SK-N-SH (cell line): Measurements from ENCODE around the gene ACTL8. TPM values are rescaled to one million over a fixed set of nuclear protein-coding genes. Genes with fewer than 3 reads are reported as not detected.
"Not testable (repeated sequence)": the region's sequence is repeated elsewhere in the genome, so short reads cannot be mapped to it uniquely, and the experiment has no call there.

Experiments used
- CTCF ChIA-PET: fragments of 300-600, 350-600 bp; formaldehyde crosslinking; extraction: SDS; loops from one replicate; lab custom pipeline; 2021; lab: Yijun Ruan, JAX
- POLR2A ChIA-PET: fragments of 350-600 bp; sonication (Branson Sonifier 250); formaldehyde crosslinking; extraction: SDS; loops from one replicate; lab custom pipeline; 2020; ENCODE audit warnings: antibody characterized with exemption, inconsistent platforms; lab: Yijun Ruan, JAX
- DNase-seq: peaks from one replicate; pipeline ENCODE4 v3.0.0; 2012
- H2AFZ ChIP-seq: fragments of 200-600 bp; sonication (generic); 2 replicates; pipeline ENCODE4 v1.8.1; 2016; ENCODE audit warnings: antibody characterized with exemption, mild to moderate bottlenecking, low read depth
- H3F3A ChIP-seq: fragments of 200-600 bp; sonication (generic); replicated peaks from 2 replicates; pipeline ENCODE3; 2016; ENCODE audit warnings: antibody characterized with exemption, mild to moderate bottlenecking; ENCODE audit not compliant: insufficient read depth
- H3K27ac ChIP-seq, 2 experiments: fragments of 200-500 bp in 1 of 2; fragments of 200-600 bp in 1 of 2; sonication (Bioruptor generic) in 1 of 2; sonication (generic), shearing (Covaris generic) in 1 of 2; 2 replicates each; pipeline versions ENCODE4 v1.5.1 to v1.6.1; 2014 to 2016; ENCODE audit warnings: low read depth in 2 of 2, inconsistent platforms in 1 of 2, low read length in 1 of 2, mild to moderate bottlenecking in 1 of 2, mixed read lengths in 1 of 2
- H3K27me3 ChIP-seq: fragments of 200-600 bp; sonication (generic), shearing (Covaris generic); 2 replicates; pipeline ENCODE4 v1.6.1; 2016; ENCODE audit warnings: mixed run types; ENCODE audit not compliant: insufficient read depth
- H3K36me3 ChIP-seq, 2 experiments: fragments of 200-500 bp in 1 of 2; fragments of 200-600 bp in 1 of 2; sonication (Bioruptor generic) in 1 of 2; sonication (generic) in 1 of 2; replicated peaks in 1 of 2; 2 replicates each; pipeline versions ENCODE3 to v1.5.1; 2014 to 2016; ENCODE audit warnings: low read length in 1 of 2, mild to moderate bottlenecking in 1 of 2; ENCODE audit not compliant: insufficient read depth in 2 of 2, control insufficient read depth in 1 of 2
- H3K4me1 ChIP-seq, 2 experiments: fragments of 200-500 bp in 1 of 2; fragments of 200-600 bp in 1 of 2; sonication (Bioruptor generic) in 1 of 2; sonication (generic), shearing (Covaris generic) in 1 of 2; 2 replicates each; pipeline versions ENCODE4 v1.5.1 to v1.6.1; 2014 to 2016; ENCODE audit warnings: low read depth in 1 of 2, low read length in 1 of 2, mixed run types in 1 of 2; ENCODE audit not compliant: insufficient read depth in 2 of 2, control insufficient read depth in 1 of 2
- H3K4me2 ChIP-seq: fragments of 200-600 bp; sonication (generic), shearing (Covaris generic); 2 replicates; pipeline ENCODE4 v1.6.1; 2017; ENCODE audit warnings: mixed run types
- H3K4me3 ChIP-seq, 2 experiments: fragments of 200-500 bp in 1 of 2; fragments of 200-600 bp in 1 of 2; sonication (Bioruptor generic) in 1 of 2; sonication (generic), shearing (Covaris generic) in 1 of 2; 2 replicates each; pipeline versions ENCODE4 v1.5.1 to v1.8.1; 2014 to 2016; ENCODE audit warnings: low read depth in 2 of 2, inconsistent platforms in 1 of 2, low read length in 1 of 2, mild to moderate bottlenecking in 1 of 2, mixed read lengths in 1 of 2, moderate library complexity in 1 of 2
- H3K79me2 ChIP-seq: fragments of 200-600 bp; sonication (generic); 2 replicates; pipeline ENCODE4 v1.8.1; 2017; ENCODE audit warnings: mild to moderate bottlenecking; ENCODE audit not compliant: insufficient read depth
- H3K9ac ChIP-seq: fragments of 200-600 bp; sonication (generic); 2 replicates; pipeline ENCODE4 v1.6.1; 2017; ENCODE audit warnings: mixed run types
- H3K9me2 ChIP-seq: fragments of 200-600 bp; sonication (generic); 2 replicates; pipeline ENCODE4 v1.6.1; 2017; ENCODE audit warnings: mixed run types
- H3K9me3 ChIP-seq: fragments of 200-600 bp; sonication (generic); 2 replicates; pipeline ENCODE4 v1.6.1; 2017; ENCODE audit warnings: mixed run types, mild to moderate bottlenecking, moderate library complexity
- H4K20me1 ChIP-seq: fragments of 200-600 bp; sonication (generic); 2 replicates; pipeline ENCODE4 v1.6.1; 2017; ENCODE audit warnings: mild to moderate bottlenecking, mixed run types; ENCODE audit not compliant: insufficient read depth
- EP300 ChIP-seq, 2 experiments: IDR thresholded peaks; 2 replicates each; pipeline versions ENCODE4 v1.4.0 to v1.6.1; 2012; ENCODE audit warnings: borderline replicate concordance in 1 of 2, low read depth in 1 of 2, low read length in 1 of 2
- EZH2phosphoT487 ChIP-seq: fragments of 200-600 bp; sonication (generic); IDR thresholded peaks from 2 replicates; pipeline ENCODE4 v1.6.1; 2017; ENCODE audit warnings: low read depth, mixed run types, mild to moderate bottlenecking, antibody characterized with exemption, moderate library complexity, borderline replicate concordance
- FOSL2 ChIP-seq: IDR thresholded peaks from 2 replicates; pipeline ENCODE4 v1.4.0; 2012; ENCODE audit warnings: low read depth, mild to moderate bottlenecking, moderate library complexity, borderline replicate concordance
- FOXJ3 ChIP-seq: sonication (generic); formaldehyde crosslinking; IDR thresholded peaks from 2 replicates; pipeline ENCODE4 v1.5.1; 2020; ENCODE audit warnings: mild to moderate bottlenecking, missing genetic modification reagents
- FOXM1 ChIP-seq: IDR thresholded peaks from 2 replicates; pipeline ENCODE4 v1.4.0; 2012; ENCODE audit warnings: low read depth, mild to moderate bottlenecking
- GATA2 ChIP-seq: sonication (generic); formaldehyde crosslinking; IDR thresholded peaks from 2 replicates; pipeline ENCODE4 v1.5.0; 2020; ENCODE audit warnings: mild to moderate bottlenecking, missing genetic modification reagents
- MEF2A ChIP-seq: IDR thresholded peaks from 2 replicates; pipeline ENCODE4 v1.4.0; 2012; ENCODE audit warnings: low read depth, borderline replicate concordance
- NFIC ChIP-seq: IDR thresholded peaks from 2 replicates; pipeline ENCODE4 v1.4.0; 2012; ENCODE audit warnings: borderline replicate concordance
- NRF1 ChIP-seq: IDR thresholded peaks from 2 replicates; pipeline ENCODE4 v1.6.1; 2012; ENCODE audit warnings: low read depth, mild to moderate bottlenecking, low read length
- RFX5 ChIP-seq: IDR thresholded peaks from 2 replicates; pipeline ENCODE4 v1.6.1; 2012; ENCODE audit warnings: mild to moderate bottlenecking, improper control_type of control experiment, low read length
- TCF12 ChIP-seq: IDR thresholded peaks from 2 replicates; pipeline ENCODE4 v1.4.0; 2012
- WGBS: methylation state at CpG from one replicate; pipeline ENCODE4 v1.1.6; 2017; ENCODE audit warnings: low lambda C conversion rate; 5-methylcytosine and 5-hydroxymethylcytosine counted together
- polyA plus RNA-seq, 3 experiments: library from polyadenylated mRNA; depleted of rRNA; stranded (reverse); fragments of >200 nt; gene quantifications; 2 replicates each; pipeline ENCODE4 v1.2.3, GENCODE V29; 2012
- TF ChIP-seq, protein P1 (sequence below): fragments of 150-350 bp; IDR thresholded peaks from 2 replicates; pipeline ENCODE4 v1.6.1; 2016; ENCODE audit warnings: mild to moderate bottlenecking, low read depth, low read length
- TF ChIP-seq, protein P2 (sequence below): IDR thresholded peaks from 2 replicates; pipeline ENCODE4 v1.6.1; 2012; ENCODE audit warnings: mild to moderate bottlenecking, low read depth, low read length, moderate library complexity

The ACTL8 gene
- polyA plus RNA-seq, 1 of the 3 experiments (the other 2 are of a cell fraction): 0.05 TPM

DNA sequence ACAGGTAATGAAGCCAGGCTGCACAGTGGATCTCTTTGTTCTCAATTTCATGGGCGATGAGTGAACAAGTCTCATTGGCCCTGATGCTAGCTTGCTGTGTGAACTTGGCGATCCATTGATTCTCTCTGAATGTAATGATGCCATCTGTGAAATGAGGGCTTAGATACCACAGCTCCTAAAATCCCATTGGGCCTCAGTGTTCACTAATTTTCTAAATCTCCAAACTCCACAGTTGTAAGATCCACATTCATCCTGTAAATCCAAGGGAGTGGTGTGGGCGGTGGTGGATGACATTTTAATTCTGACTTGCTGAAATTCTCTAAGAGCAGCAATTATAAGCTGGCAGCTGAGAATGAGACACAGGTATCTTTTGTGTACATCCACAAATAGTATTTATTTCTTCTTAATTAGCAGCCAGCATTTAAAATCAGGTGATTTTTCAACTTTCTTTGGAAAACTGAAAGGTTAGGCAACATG, 9.6 kb upstream of the ACTL8 start:
- no peak overlapping the region for H3K27ac ChIP-seq
- TF ChIP-seq EP300 (IDR thresholded peaks at IDR 0.05; ENCODE audit: borderline replicate concordance in 1 of 2, low read depth in 1 of 2, low read length in 1 of 2) (no peak), NFIC (no peak), GATA2 (CRISPR knock-in tag) (no peak)
- TF ChIP-seq, protein P1, sequence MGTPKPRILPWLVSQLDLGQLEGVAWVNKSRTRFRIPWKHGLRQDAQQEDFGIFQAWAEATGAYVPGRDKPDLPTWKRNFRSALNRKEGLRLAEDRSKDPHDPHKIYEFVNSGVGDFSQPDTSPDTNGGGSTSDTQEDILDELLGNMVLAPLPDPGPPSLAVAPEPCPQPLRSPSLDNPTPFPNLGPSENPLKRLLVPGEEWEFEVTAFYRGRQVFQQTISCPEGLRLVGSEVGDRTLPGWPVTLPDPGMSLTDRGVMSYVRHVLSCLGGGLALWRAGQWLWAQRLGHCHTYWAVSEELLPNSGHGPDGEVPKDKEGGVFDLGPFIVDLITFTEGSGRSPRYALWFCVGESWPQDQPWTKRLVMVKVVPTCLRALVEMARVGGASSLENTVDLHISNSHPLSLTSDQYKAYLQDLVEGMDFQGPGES: no peak
- no peaks in the 10 kb centered on the region for H3K36me3 ChIP-seq
- DNase-seq: no peak
- H3K9ac ChIP-seq: no peak overlapping the region
- H3K9me3 ChIP-seq: no peaks in the 10 kb centered on the region
- no peak overlapping the region for H3K4me3 ChIP-seq
- ChIA-PET CTCF (interaction anchor here (0.9 to 1.9 kb wide), 4 partner anchors 10 to 84 kb away, joined by 3 to 8 read pairs (median 4); partner anchors contain the start of gene ACTL8), POLR2A (interaction anchor here (1.0 kb wide), 1 partner anchor 137 kb away, joined by 3 read pairs; no protein-coding TSS in a partner anchor)
- peaks cover 0 to 27% of the 10 kb centered on the region in 2 experiments; a peak in 1 of 4 replicates for H3K4me1 ChIP-seq
- H4K20me1 ChIP-seq: no peaks in the 10 kb centered on the region
- no peak overlapping the region for H2AFZ ChIP-seq
- no peaks in the 10 kb centered on the region for H3F3A ChIP-seq
- no peaks in the 10 kb centered on the region for H3K9me2 ChIP-seq
- H3K79me2 ChIP-seq: no peaks in the 10 kb centered on the region
- WGBS: 89% methylated on average over 3 of the region's 3 CpGs
- no peak overlapping the region for H3K4me2 ChIP-seq
- H3K27me3 ChIP-seq: no peaks in the 10 kb centered on the region

DNA sequence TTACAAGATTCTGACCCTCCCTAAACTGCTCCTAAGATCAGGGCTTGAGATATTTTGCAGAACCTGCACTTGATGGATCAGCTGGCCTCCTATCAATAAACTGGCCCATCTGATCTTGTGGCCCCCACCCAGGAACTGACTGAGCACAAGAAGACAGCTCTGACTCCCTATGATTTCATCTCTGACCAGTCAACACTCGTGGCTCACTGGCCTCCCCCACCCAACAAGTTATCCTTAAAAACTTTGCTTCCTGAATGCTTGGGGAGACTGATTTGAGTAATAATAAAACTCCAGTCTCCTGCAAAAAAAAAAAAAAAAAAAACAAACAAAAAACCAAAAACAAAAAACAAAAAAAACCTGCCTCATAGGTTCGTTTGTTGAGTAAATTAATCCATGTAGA, 8.9 kb upstream of the ACTL8 start:
- 10% methylated on average over 2 of the region's 2 CpGs for WGBS
- DNase-seq, H3K9me2 ChIP-seq, H3K27ac ChIP-seq, H3F3A ChIP-seq, POLR2A ChIA-PET, H3K9ac ChIP-seq, H3K4me3 ChIP-seq, H4K20me1 ChIP-seq, H3K79me2 ChIP-seq, H3K27me3 ChIP-seq, H3K4me2 ChIP-seq, H3K9me3 ChIP-seq, H2AFZ ChIP-seq, H3K36me3 ChIP-seq: not testable (repeated sequence)
- CTCF ChIA-PET: interaction anchor here (1.3 kb wide), 1 partner anchor 85 kb away, joined by 4 read pairs; no protein-coding TSS in a partner anchor
- H3K4me1 ChIP-seq: peaks cover 0 to 34% of the 10 kb centered on the region in 2 experiments; a peak in 1 of 4 replicates

DNA sequence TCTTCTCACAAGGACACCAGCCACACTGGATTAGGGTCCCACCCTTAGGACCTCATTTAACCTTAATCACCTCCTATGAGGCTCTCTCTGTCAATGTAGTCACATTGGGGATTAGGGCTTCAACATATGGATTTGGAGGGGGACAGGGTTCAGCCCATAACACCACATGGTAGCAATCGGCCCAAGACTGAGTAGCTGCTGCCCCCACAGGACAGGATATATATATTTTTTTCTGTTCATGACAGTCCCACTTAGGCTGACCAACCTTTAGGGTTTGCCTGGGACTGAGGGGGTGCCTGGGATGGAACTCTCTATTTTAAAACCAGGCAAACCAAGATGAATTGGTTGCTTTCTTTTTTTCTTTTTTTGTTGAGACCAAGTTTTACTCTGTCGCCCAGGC, 8.2 kb upstream of the ACTL8 start:
- Histone ChIP-seq H3K36me3 (no peaks in the 10 kb centered on the region), H3K9ac (no peak overlapping the region), H3K4me1 (peaks cover 0 to 32% of the 10 kb centered on the region in 2 experiments; a peak in 1 of 4 replicates), H3K27ac (no peak overlapping the region), H3K79me2 (no peaks in the 10 kb centered on the region), H4K20me1 (no peaks in the 10 kb centered on the region)
- 69% methylated on average over 2 of the region's 2 CpGs for WGBS
- ChIA-PET CTCF (no interaction called here), POLR2A (no interaction called here)
- no peak for DNase-seq
- TF ChIP-seq FOSL2 (no peak), FOXM1 (no peak), NFIC (no peak), TCF12 (no peak), EZH2phosphoT487 (no peak), MEF2A (no peak), NRF1 (no peak), RFX5 (no peak), FOXJ3 (no peak)
- TF ChIP-seq, protein P2, sequence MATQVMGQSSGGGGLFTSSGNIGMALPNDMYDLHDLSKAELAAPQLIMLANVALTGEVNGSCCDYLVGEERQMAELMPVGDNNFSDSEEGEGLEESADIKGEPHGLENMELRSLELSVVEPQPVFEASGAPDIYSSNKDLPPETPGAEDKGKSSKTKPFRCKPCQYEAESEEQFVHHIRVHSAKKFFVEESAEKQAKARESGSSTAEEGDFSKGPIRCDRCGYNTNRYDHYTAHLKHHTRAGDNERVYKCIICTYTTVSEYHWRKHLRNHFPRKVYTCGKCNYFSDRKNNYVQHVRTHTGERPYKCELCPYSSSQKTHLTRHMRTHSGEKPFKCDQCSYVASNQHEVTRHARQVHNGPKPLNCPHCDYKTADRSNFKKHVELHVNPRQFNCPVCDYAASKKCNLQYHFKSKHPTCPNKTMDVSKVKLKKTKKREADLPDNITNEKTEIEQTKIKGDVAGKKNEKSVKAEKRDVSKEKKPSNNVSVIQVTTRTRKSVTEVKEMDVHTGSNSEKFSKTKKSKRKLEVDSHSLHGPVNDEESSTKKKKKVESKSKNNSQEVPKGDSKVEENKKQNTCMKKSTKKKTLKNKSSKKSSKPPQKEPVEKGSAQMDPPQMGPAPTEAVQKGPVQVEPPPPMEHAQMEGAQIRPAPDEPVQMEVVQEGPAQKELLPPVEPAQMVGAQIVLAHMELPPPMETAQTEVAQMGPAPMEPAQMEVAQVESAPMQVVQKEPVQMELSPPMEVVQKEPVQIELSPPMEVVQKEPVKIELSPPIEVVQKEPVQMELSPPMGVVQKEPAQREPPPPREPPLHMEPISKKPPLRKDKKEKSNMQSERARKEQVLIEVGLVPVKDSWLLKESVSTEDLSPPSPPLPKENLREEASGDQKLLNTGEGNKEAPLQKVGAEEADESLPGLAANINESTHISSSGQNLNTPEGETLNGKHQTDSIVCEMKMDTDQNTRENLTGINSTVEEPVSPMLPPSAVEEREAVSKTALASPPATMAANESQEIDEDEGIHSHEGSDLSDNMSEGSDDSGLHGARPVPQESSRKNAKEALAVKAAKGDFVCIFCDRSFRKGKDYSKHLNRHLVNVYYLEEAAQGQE: no peak
- TF ChIP-seq, all 33 proteins: peak for 0
- no peak overlapping the region for H3K4me2 ChIP-seq
- no peaks in the 10 kb centered on the region for H3K27me3 ChIP-seq
- H3K9me2 ChIP-seq: no peaks in the 10 kb centered on the region
- H2AFZ ChIP-seq: no peak overlapping the region
- H3K9me3 ChIP-seq: no peaks in the 10 kb centered on the region
- no peaks in the 10 kb centered on the region for H3F3A ChIP-seq
- H3K4me3 ChIP-seq: no peak overlapping the region
